Measurements from ENCODE around the gene TIAM2. TPM values are rescaled to one million over a fixed set of nuclear protein-coding genes. Genes with fewer than 3 reads are reported as not detected.

The TIAM2 gene
- total RNA-seq, 1 experiment from 2014 or later: 3.8 TPM

DNA sequence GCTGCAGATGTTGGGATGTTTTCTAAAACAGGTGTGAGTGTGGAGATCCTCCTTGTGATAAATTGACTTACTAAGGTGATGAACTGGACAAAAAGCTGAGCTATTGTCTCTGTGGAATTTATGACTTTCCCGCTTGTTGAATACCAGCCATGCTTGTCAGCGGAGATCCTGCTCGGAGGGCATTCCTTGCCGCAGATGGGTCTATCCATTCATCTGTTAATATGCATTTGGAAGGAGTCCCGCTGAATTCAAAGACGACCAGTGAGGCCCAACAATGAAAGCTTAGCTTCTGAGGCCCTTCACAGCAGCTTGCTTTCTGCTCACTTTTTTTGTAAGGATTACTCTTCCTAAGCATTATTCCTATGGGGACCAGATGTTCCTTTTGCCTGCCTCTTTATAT lies 124.9 kb downstream of the TIAM2 start:
- H3K36me3 Mint-ChIP-seq (ENCODE audit: insufficient read depth, unreplicated experiment): no peaks in the 10 kb centered on the region
- ChIA-PET POLR2A (interaction anchor here (0.6 kb wide), 2 partner anchors 16 to 87 kb away, joined by 3 read pairs; no protein-coding TSS in a partner anchor), CTCF (no interaction called here)
- no peaks in the 10 kb centered on the region for H3K27me3 Mint-ChIP-seq (ENCODE audit: insufficient read depth, unreplicated experiment)
- no peak overlapping the region for H3K4me3 Mint-ChIP-seq (ENCODE audit: unreplicated experiment)
- Histone ChIP-seq H3K4me3 (ENCODE audit: low read depth, low read length) (no peak overlapping the region), H3K4me1 (peaks cover 10% of the 10 kb centered on the region), H3K36me3 (ENCODE audit: control insufficient read depth, insufficient read depth, low read length) (no peaks in the 10 kb centered on the region), H3K9me3 (no peaks in the 10 kb centered on the region), H3K27me3 (replicated peaks; ENCODE audit: control insufficient read depth, insufficient read depth, low read length) (no peaks in the 10 kb centered on the region)
- BruUV-seq (replicated peaks): no TSS peak
- peak overlapping the region; percentile 63 for H3K27ac Mint-ChIP-seq (ENCODE audit: unreplicated experiment)
- no peaks in the 10 kb centered on the region for H3K9me3 Mint-ChIP-seq (ENCODE audit: unreplicated experiment)
- intact Hi-C loops (cut with micrococcal nuclease; ENCODE audit: unreplicated experiment): loop anchor here (1.0 kb wide), 1 partner anchor 35 kb away; no protein-coding TSS in a partner anchor
- TF ChIP-seq, protein P1, sequence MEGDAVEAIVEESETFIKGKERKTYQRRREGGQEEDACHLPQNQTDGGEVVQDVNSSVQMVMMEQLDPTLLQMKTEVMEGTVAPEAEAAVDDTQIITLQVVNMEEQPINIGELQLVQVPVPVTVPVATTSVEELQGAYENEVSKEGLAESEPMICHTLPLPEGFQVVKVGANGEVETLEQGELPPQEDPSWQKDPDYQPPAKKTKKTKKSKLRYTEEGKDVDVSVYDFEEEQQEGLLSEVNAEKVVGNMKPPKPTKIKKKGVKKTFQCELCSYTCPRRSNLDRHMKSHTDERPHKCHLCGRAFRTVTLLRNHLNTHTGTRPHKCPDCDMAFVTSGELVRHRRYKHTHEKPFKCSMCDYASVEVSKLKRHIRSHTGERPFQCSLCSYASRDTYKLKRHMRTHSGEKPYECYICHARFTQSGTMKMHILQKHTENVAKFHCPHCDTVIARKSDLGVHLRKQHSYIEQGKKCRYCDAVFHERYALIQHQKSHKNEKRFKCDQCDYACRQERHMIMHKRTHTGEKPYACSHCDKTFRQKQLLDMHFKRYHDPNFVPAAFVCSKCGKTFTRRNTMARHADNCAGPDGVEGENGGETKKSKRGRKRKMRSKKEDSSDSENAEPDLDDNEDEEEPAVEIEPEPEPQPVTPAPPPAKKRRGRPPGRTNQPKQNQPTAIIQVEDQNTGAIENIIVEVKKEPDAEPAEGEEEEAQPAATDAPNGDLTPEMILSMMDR (IDR thresholded peaks at IDR 0.05; ENCODE audit: insufficient read depth in 1 of 2, low read depth in 1 of 2, low read length in 1 of 2, severe bottlenecking in 1 of 2, unreplicated experiment in 1 of 2): no peak
- peaks cover 25% of the 10 kb centered on the region for H3K4me1 Mint-ChIP-seq (ENCODE audit: low read depth, unreplicated experiment)
- peak; percentile 36 to 52 for DNase-seq

DNA sequence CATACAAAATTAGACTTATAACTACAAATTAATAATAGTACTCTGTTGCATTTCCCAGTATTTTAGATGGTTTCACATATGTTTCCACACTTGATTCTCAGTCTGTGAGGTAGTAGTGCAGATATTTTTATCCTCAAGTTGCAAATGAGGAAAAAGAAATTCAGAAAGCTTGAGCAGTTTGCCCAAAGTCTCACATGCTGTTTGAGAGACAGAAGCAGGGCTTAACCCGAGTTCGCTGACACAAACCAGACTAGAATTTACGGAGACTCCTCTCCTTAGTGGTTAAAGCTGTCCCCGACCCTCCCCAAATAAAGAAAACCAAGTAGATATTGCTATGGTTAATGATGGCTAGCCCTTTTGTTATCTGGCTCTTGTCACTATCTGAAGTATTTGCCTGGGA lies 126.2 kb downstream of the TIAM2 start:
- no peak for DNase-seq
- Histone ChIP-seq H3K27me3 (replicated peaks; ENCODE audit: control insufficient read depth, insufficient read depth, low read length) (no peaks in the 10 kb centered on the region), H3K36me3 (ENCODE audit: control insufficient read depth, insufficient read depth, low read length) (no peaks in the 10 kb centered on the region), H3K4me1 (peaks cover 10% of the 10 kb centered on the region), H3K4me3 (ENCODE audit: low read depth, low read length) (no peak overlapping the region), H3K9me3 (no peaks in the 10 kb centered on the region)
- TF ChIP-seq, protein P1 (IDR thresholded peaks at IDR 0.05; ENCODE audit: insufficient read depth in 1 of 2, low read depth in 1 of 2, low read length in 1 of 2, severe bottlenecking in 1 of 2, unreplicated experiment in 1 of 2): no peak
- CTCF ChIA-PET: interaction anchor here (0.5 kb wide), 1 partner anchor 17 kb away, joined by 3 read pairs; no protein-coding TSS in a partner anchor
- intact Hi-C loops (cut with micrococcal nuclease; ENCODE audit: unreplicated experiment): no loop called here
- BruUV-seq (replicated peaks): no TSS peak
- H3K4me3 Mint-ChIP-seq (ENCODE audit: unreplicated experiment): no peak overlapping the region
- no peaks in the 10 kb centered on the region for H3K9me3 Mint-ChIP-seq (ENCODE audit: unreplicated experiment)
- peaks cover 25% of the 10 kb centered on the region for H3K4me1 Mint-ChIP-seq (ENCODE audit: low read depth, unreplicated experiment)
- H3K27ac Mint-ChIP-seq (ENCODE audit: unreplicated experiment): peak overlapping the region; percentile 10
- no peaks in the 10 kb centered on the region for H3K27me3 Mint-ChIP-seq (ENCODE audit: insufficient read depth, unreplicated experiment)
- POLR2A ChIA-PET: no interaction called here
- H3K36me3 Mint-ChIP-seq (ENCODE audit: insufficient read depth, unreplicated experiment): no peaks in the 10 kb centered on the region

DNA sequence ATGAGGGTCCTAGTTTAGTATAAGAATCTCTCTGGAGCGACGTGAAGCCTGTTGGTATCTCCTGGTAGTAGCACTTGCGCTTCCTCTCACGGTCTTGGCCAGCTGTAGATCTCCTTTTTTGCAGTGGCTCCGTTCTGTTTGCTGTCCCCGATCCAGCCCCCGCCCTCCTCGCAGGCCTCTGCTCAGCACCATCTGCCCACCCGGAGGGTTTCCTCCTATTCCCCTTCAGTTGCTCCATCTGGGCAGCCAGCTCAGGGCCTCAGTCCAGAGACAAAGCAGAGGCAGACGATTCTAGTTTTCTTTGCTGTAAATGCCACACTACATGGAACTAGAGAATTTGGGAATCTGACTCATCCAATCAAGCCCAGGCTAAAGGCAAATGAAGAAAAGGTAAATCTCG lies 126.6 kb downstream of the TIAM2 start:
- no peaks in the 10 kb centered on the region for H3K27me3 Mint-ChIP-seq (ENCODE audit: insufficient read depth, unreplicated experiment)
- TF ChIP-seq, protein P1 (IDR thresholded peaks at IDR 0.05; ENCODE audit: insufficient read depth in 1 of 2, low read depth in 1 of 2, low read length in 1 of 2, severe bottlenecking in 1 of 2, unreplicated experiment in 1 of 2): no peak
- no peaks in the 10 kb centered on the region for H3K36me3 Mint-ChIP-seq (ENCODE audit: insufficient read depth, unreplicated experiment)
- intact Hi-C loops (cut with micrococcal nuclease; ENCODE audit: unreplicated experiment): no loop called here
- Histone ChIP-seq H3K9me3 (no peaks in the 10 kb centered on the region), H3K27me3 (replicated peaks; ENCODE audit: control insufficient read depth, insufficient read depth, low read length) (no peaks in the 10 kb centered on the region), H3K36me3 (ENCODE audit: control insufficient read depth, insufficient read depth, low read length) (no peaks in the 10 kb centered on the region), H3K4me3 (ENCODE audit: low read depth, low read length) (no peak overlapping the region), H3K4me1 (peaks cover 10% of the 10 kb centered on the region)
- peaks cover 25% of the 10 kb centered on the region for H3K4me1 Mint-ChIP-seq (ENCODE audit: low read depth, unreplicated experiment)
- H3K9me3 Mint-ChIP-seq (ENCODE audit: unreplicated experiment): no peaks in the 10 kb centered on the region
- POLR2A ChIA-PET: no interaction called here
- BruUV-seq (replicated peaks): no TSS peak
- CTCF ChIA-PET: interaction anchor here (0.5 kb wide), 1 partner anchor 17 kb away, joined by 3 read pairs; no protein-coding TSS in a partner anchor
- peak overlapping the region; percentile 10 for H3K27ac Mint-ChIP-seq (ENCODE audit: unreplicated experiment)
- DNase-seq: no peak
- no peak overlapping the region for H3K4me3 Mint-ChIP-seq (ENCODE audit: unreplicated experiment)

All from Caco-2 (cell line).